ENCODE data around the gene PRR16.

The PRR16 gene

DNA sequence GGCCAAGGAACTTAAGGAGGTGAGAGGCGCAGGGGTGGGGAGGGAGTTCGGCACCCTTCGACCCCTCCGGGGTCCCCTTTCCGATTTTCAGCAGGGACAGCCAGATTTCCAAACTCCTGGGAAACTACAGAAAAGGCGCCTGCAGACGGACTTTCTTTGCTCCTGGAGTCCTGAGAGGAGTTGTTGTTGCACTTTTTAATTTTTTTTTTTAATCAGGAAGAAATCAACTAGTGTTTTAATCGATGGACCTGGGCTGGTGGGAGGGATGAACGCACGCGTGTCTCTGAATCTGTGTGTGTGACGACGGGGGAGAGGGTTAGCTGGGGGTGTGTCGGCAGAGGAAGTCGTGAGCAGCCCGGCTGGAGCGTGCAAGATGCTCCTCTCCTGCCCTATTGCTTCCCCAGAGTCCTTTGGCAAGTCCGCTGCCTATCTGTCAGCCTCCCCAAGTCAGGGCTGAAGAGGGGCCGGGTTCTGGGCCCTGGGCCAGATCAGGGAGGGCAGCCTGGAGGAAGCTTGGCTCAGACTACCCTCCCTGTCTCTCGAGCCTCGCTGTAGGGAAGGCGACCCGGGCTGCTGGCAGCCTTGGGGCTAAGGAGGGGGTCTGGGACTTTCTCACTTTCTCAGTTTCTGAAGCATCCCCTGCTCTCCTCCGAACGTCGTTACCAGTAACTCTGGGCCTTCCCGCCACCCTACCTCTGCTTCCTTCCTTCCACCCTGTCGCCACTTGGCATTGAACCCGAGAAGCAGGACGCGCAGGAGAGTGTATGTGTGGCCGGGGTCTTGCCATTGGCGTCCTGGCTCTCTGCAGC is 731 bp downstream of the PRR16 start:
- H3K9ac ChIP-seq (ENCODE audit: low read depth, low read length): no peak overlapping the region; the same call in 1 of the 2 replicates
- H3K9me3 ChIP-seq (ENCODE audit: insufficient read depth, low read depth, low read length): no peaks in the 10 kb centered on the region
- no peak overlapping the region for H3K27ac ChIP-seq (ENCODE audit: low read length)
- H3K4me3 ChIP-seq (ENCODE audit: low read length): peak overlapping the region; percentile 78
- no peaks in the 10 kb centered on the region for H3K36me3 ChIP-seq (ENCODE audit: insufficient read depth, low read depth, low read length)
- no peaks in the 10 kb centered on the region; the same call in 1 of the 2 replicates for H3K4me1 ChIP-seq (ENCODE audit: insufficient read depth, low read length)
- peaks cover 53% of the 10 kb centered on the region for H3K27me3 ChIP-seq (ENCODE audit: insufficient read depth, low read length)

DNA sequence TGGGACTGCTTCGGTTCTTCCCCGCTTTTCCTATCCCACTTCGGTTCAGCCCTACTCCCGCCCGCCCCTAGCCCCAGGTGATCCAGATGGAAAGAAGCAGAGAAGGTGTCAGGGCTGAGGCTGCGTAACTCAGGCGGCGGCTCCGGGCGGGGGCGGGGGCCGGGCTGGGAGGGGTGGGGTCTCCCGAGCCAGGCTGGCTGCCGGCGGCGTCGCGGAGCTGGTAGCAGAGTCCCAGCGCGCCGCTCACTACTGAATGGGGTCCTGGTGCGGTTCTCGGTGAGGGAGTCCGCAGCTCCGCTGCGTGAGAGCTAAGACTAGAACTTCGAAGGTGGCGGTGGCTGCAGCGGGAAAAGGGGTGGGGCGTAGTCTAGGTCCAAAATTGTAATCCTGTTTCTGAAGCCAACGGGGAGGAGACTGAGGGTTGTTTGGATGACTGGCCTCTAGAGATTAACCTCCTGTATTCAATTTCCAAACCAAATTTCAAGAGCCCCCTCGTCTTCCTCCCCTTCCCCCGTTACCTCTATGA is 1.4 kb downstream of the PRR16 start:
- Histone ChIP-seq H3K9me3 (ENCODE audit: insufficient read depth, low read depth, low read length) (no peaks in the 10 kb centered on the region), H3K9ac (ENCODE audit: low read depth, low read length) (no peak overlapping the region), H3K36me3 (ENCODE audit: insufficient read depth, low read depth, low read length) (no peaks in the 10 kb centered on the region), H3K27ac (ENCODE audit: low read length) (no peak overlapping the region), H3K27me3 (ENCODE audit: insufficient read depth, low read length) (peaks cover 53% of the 10 kb centered on the region), H3K4me3 (ENCODE audit: low read length) (peak overlapping the region; percentile 78), H3K4me1 (ENCODE audit: insufficient read depth, low read length) (no peaks in the 10 kb centered on the region; the same call in 1 of the 2 replicates)

DNA sequence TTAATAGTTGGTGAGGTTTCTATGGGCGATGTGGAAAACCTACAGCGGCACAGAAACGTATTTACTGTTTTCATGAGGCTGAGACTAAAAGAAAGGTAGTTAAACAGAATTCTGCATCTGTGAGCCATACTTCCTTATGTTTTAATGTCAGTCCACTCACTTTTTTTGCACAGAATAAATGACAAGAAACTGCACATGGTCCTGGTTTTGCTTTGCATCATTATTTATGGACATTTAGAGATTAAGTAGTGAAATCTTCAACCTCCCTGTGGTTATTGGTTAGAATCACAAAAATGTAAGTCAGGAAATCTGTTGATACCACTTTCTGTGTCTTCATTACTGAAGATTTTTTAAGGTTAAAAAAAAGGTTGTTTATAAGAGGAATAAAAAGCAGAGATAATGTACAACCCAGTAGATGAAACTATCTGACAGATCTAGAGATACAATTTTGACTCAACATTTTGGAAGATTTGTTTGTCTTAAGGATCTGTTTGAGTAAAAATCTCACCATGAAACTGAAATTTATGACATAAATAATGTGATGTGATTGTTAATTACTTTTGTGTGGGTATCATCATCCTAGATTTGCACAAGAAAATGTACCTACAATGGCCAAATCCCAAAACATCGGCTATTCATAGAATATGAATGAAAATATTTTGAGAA is 2.4 kb downstream of the PRR16 start:
- Histone ChIP-seq H3K4me1 (ENCODE audit: insufficient read depth, low read length) (no peaks in the 10 kb centered on the region; the same call in 1 of the 2 replicates), H3K27ac (ENCODE audit: low read length) (no peak overlapping the region), H3K27me3 (ENCODE audit: insufficient read depth, low read length) (peaks cover 53% of the 10 kb centered on the region), H3K9me3 (ENCODE audit: insufficient read depth, low read depth, low read length) (no peaks in the 10 kb centered on the region), H3K36me3 (ENCODE audit: insufficient read depth, low read depth, low read length) (no peaks in the 10 kb centered on the region), H3K9ac (ENCODE audit: low read depth, low read length) (no peak overlapping the region), H3K4me3 (ENCODE audit: low read length) (0 out of 2 replicates have a peak overlapping the region, but pooled peaks have one; percentile 59)

DNA sequence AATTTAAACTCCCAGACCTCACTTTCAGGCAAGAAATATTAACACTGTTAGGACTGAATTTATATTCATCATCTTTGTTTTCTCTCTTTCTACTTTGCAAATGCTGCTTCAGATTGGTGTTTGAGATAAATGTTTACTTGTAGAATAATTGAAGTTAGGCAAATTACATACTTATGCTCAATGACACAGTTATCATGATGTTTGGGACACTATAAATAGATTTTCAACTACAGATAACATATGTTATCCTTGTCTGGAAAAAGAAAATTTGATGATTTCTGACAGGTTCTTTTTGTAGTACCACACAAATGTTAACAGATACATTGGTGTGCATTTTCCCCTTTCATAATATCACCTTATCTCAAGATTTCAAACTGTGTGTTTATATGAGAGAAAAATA is 7.9 kb downstream of the PRR16 start:
- Histone ChIP-seq H3K4me1 (ENCODE audit: insufficient read depth, low read length) (no peaks in the 10 kb centered on the region), H3K4me3 (ENCODE audit: low read length) (no peak overlapping the region), H3K27me3 (ENCODE audit: insufficient read depth, low read length) (peaks cover 5% of the 10 kb centered on the region), H3K9ac (ENCODE audit: low read depth, low read length) (no peak overlapping the region), H3K27ac (ENCODE audit: low read length) (no peak overlapping the region), H3K36me3 (ENCODE audit: insufficient read depth, low read depth, low read length) (no peaks in the 10 kb centered on the region), H3K9me3 (ENCODE audit: insufficient read depth, low read depth, low read length) (no peaks in the 10 kb centered on the region)

DNA sequence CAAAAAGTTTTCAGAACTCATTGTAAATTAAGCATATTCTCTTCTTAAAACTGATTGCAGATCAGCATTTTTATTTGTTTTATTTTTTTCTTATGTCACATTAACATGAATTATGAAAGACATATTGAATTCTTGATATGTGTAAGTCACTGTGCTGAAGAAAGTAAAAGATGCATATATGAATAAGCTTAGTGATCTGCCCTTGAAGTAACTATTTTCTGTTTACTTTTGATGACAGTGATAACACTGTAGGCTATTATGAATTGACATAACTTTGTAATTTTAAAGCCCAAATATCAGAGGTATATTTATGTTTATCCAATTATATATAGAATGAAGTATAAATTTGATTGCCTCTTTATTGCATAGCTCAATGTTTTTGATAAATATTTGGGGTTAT is 8.8 kb downstream of the PRR16 start:
- Histone ChIP-seq H3K27ac (ENCODE audit: low read length) (no peak overlapping the region), H3K9ac (ENCODE audit: low read depth, low read length) (no peak overlapping the region), H3K4me3 (ENCODE audit: low read length) (no peak overlapping the region), H3K9me3 (ENCODE audit: insufficient read depth, low read depth, low read length) (no peaks in the 10 kb centered on the region), H3K27me3 (ENCODE audit: insufficient read depth, low read length) (no peaks in the 10 kb centered on the region), H3K4me1 (ENCODE audit: insufficient read depth, low read length) (no peaks in the 10 kb centered on the region), H3K36me3 (ENCODE audit: insufficient read depth, low read depth, low read length) (no peaks in the 10 kb centered on the region)

DNA sequence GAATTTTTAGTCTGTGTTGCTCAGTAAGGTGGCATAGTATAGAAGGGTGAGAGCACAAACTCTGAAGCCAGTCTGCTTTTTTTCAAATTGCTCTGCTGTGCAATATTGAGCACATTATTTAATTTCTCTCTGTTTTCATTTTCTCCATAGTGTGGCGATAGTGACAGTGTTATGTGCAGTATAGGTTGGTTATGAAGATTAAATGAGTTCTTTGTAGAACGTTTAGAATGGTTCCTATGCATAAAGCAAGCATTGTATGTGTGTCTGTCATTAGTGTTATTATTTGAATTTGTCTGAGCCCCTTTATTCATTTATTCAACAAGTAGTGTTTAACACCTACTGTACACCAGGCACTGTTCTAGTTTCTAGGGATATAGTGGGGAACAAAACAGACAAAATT is 9.2 kb downstream of the PRR16 start:
- Histone ChIP-seq H3K4me3 (ENCODE audit: low read length) (no peak overlapping the region), H3K27me3 (ENCODE audit: insufficient read depth, low read length) (no peaks in the 10 kb centered on the region), H3K36me3 (ENCODE audit: insufficient read depth, low read depth, low read length) (no peaks in the 10 kb centered on the region)

DNA sequence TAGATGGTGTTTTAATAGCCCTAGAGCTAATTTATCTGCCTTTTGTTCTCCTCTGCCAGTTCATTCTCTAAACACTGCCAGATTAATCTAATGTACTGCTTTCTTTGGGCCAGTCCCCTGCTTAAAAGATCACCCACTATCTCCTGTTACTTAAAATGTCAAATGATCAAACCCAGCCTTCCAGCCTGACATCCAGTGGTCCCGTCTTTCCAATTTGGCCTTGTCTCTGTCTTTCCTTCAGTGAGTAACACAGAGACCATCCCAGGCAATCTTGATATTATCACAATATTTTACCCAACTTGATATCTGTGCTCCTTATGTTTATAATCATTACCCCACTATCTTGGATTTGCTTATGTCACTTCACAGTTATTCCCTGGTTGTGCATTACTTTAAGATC is 12.0 kb downstream of the PRR16 start:
- H3K36me3 ChIP-seq (ENCODE audit: insufficient read depth, low read depth, low read length): no peaks in the 10 kb centered on the region
- H3K4me3 ChIP-seq (ENCODE audit: low read length): no peak overlapping the region
- H3K9ac ChIP-seq (ENCODE audit: low read depth, low read length): no peak overlapping the region
- H3K27me3 ChIP-seq (ENCODE audit: insufficient read depth, low read length): no peaks in the 10 kb centered on the region
- H3K4me1 ChIP-seq (ENCODE audit: insufficient read depth, low read length): no peaks in the 10 kb centered on the region; the same call in 1 of the 2 replicates
- no peaks in the 10 kb centered on the region for H3K9me3 ChIP-seq (ENCODE audit: insufficient read depth, low read depth, low read length)
- H3K27ac ChIP-seq (ENCODE audit: low read length): no peak overlapping the region

More for the DNA sequence above, 9.2 kb downstream of the PRR16 start:
- no peak overlapping the region for H3K27ac ChIP-seq (ENCODE audit: low read length)
- no peaks in the 10 kb centered on the region for H3K4me1 ChIP-seq (ENCODE audit: insufficient read depth, low read length)
- H3K9me3 ChIP-seq (ENCODE audit: insufficient read depth, low read depth, low read length): no peaks in the 10 kb centered on the region
- H3K9ac ChIP-seq (ENCODE audit: low read depth, low read length): no peak overlapping the region

DNA sequence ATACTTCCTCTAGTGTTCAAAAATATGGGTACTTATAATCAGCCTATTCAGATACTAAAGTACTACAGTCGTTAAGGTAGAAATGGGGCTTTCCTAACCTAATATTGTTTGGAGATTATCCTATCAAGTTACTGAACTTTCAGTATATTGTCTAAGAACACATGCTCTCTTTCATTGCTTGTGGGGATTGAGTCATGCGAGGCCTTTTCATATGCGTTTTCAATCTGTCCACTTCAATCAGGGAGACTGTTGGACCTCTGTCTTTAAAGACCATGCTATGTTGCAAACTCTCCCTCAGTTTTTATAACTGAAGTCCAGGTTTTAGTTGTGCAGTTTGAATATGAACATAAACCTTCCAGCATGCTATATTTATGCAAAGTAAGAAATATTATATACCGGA is 15.0 kb downstream of the PRR16 start:
- Histone ChIP-seq H3K27me3 (ENCODE audit: insufficient read depth, low read length) (no peaks in the 10 kb centered on the region), H3K36me3 (ENCODE audit: insufficient read depth, low read depth, low read length) (no peaks in the 10 kb centered on the region), H3K9ac (ENCODE audit: low read depth, low read length) (no peak overlapping the region), H3K9me3 (ENCODE audit: insufficient read depth, low read depth, low read length) (no peaks in the 10 kb centered on the region; the same call in 1 of the 2 replicates), H3K27ac (ENCODE audit: low read length) (no peak overlapping the region), H3K4me1 (ENCODE audit: insufficient read depth, low read length) (no peaks in the 10 kb centered on the region; the same call in 1 of the 2 replicates), H3K4me3 (ENCODE audit: low read length) (no peak overlapping the region)

DNA sequence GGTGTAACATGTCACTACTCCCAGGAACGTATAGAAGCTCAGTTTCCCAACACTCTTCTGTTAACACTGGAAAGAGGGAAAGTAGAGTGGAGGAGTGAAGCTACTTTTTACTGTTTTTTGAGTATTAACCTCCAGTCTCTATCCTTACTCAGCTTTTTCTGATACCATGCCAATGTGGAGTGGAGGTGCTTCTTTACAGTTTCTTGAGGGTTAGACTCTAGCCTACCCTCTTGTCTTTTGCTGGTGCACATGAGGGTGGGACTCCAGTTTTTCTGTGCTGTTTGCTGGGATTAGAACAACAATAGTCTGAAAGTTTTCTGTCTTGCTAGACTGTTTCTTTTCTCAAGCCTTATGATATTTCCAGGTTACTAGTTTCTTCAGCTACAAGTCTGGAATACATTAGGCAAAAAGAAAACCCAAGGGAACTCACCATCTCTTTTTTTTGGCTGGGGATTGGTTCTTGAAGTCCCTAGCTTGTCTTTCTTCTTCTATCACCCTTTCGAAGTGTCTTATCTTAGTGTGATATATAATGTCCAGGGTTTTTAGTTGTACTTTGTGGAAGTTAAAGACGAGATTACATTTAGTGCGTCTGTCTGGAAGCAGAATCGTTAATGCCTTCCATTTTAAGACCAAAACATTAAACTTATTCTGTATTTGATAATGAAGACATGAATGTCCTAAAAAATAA is 35.9 kb downstream of the PRR16 start:
- Histone ChIP-seq H3K4me3 (ENCODE audit: low read length) (no peak overlapping the region), H3K27ac (ENCODE audit: low read length) (no peak overlapping the region), H3K9me3 (ENCODE audit: insufficient read depth, low read depth, low read length) (no peaks in the 10 kb centered on the region), H3K36me3 (ENCODE audit: insufficient read depth, low read depth, low read length) (no peaks in the 10 kb centered on the region), H3K27me3 (ENCODE audit: insufficient read depth, low read length) (no peaks in the 10 kb centered on the region), H3K9ac (ENCODE audit: low read depth, low read length) (no peak overlapping the region), H3K4me1 (ENCODE audit: insufficient read depth, low read length) (no peaks in the 10 kb centered on the region)

DNA sequence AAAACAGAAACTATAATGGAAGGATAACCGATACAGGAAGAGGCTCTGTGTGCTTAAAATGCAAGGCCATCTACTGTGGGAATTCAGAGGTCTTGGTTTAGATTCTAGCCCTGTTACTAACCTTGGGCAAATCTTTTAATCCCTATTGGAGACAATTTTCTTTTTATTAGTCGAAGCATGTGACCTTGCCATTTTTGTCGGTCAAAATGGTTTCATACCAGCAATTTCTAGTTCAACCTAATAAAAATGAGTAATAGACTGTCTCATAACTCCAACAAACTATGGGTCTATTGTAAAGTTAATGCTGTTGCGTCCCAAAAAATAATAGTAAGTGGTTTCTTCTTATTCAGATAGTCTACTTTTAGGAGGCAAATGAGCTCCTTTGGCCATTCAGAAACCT is 38.4 kb downstream of the PRR16 start:
- no peaks in the 10 kb centered on the region for H3K36me3 ChIP-seq (ENCODE audit: insufficient read depth, low read depth, low read length)
- H3K27ac ChIP-seq (ENCODE audit: low read length): no peak overlapping the region
- H3K9ac ChIP-seq (ENCODE audit: low read depth, low read length): no peak overlapping the region
- H3K27me3 ChIP-seq (ENCODE audit: insufficient read depth, low read length): no peaks in the 10 kb centered on the region
- H3K4me3 ChIP-seq (ENCODE audit: low read length): no peak overlapping the region
- peaks cover 2% of the 10 kb centered on the region; the same call in 1 of the 2 replicates for H3K4me1 ChIP-seq (ENCODE audit: insufficient read depth, low read length)
- no peaks in the 10 kb centered on the region for H3K9me3 ChIP-seq (ENCODE audit: insufficient read depth, low read depth, low read length)

DNA sequence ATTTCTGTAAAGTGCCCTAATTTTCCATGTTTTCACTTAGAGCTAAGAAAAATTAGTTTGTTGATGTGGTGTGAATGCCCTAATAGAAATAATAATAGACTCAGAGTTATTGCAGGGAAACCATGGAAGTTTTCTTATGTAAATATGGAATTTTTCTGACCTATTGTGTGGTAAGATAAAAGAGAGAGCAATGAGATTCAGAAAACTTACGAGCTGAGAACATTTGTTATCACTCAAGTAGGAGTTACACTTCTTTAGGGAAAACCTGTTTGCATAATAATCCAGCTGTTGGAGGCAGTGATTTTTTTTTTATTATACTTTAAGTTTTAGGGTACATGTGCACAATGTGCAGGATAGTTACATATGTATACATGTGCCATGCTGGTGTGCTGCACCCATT is 39.2 kb downstream of the PRR16 start:
- H3K4me1 ChIP-seq (ENCODE audit: insufficient read depth, low read length): peaks cover 10% of the 10 kb centered on the region
- no peak overlapping the region for H3K9ac ChIP-seq (ENCODE audit: low read depth, low read length)
- no peak overlapping the region for H3K4me3 ChIP-seq (ENCODE audit: low read length)
- no peaks in the 10 kb centered on the region for H3K36me3 ChIP-seq (ENCODE audit: insufficient read depth, low read depth, low read length)
- no peaks in the 10 kb centered on the region for H3K27me3 ChIP-seq (ENCODE audit: insufficient read depth, low read length)
- no peaks in the 10 kb centered on the region for H3K9me3 ChIP-seq (ENCODE audit: insufficient read depth, low read depth, low read length)
- no peak overlapping the region for H3K27ac ChIP-seq (ENCODE audit: low read length)
